Mesenchymal stem cell (in vitro differentiated cells and primary cell): ENCODE measurements around the gene GOLGA3.
A peak's percentile ranks its signal among the peaks of the same experiment; 100 is the strongest.
"Not testable (repeated sequence)": the region's sequence is repeated elsewhere in the genome, so short reads cannot be mapped to it uniquely, and the experiment has no call there.

ENCODE experiments used
- DNase-seq: peaks from one replicate; pipeline ENCODE4 v3.0.0-alpha.2; 2013
- H2AFZ ChIP-seq: one replicate; pipeline ENCODE4 v1.6.1; 2013; ENCODE audit warnings: low read depth, mild to moderate bottlenecking, control low read depth, inconsistent platforms, low read length, moderate library complexity
- H2AK5ac ChIP-seq: 2 replicates; pipeline ENCODE4 v1.6.1; 2013; ENCODE audit warnings: low read length, moderate library complexity, mild to moderate bottlenecking, inconsistent platforms; ENCODE audit not compliant: severe bottlenecking
- H2BK120ac ChIP-seq: one replicate; pipeline ENCODE4 v1.6.1; 2013; ENCODE audit warnings: low read depth, mild to moderate bottlenecking, inconsistent platforms, low read length, moderate library complexity
- H2BK12ac ChIP-seq, 2 experiments: one replicate each; pipeline ENCODE4 v1.6.1; 2013; ENCODE audit warnings: inconsistent platforms in 2 of 2, low read length in 2 of 2, mild to moderate bottlenecking in 2 of 2, moderate library complexity in 2 of 2, control low read depth in 1 of 2
- H2BK15ac ChIP-seq: one replicate; pipeline ENCODE4 v1.6.1; 2013; ENCODE audit warnings: mild to moderate bottlenecking, low read depth, inconsistent platforms; ENCODE audit not compliant: poor library complexity, severe bottlenecking
- H2BK5ac ChIP-seq: 2 replicates; pipeline ENCODE4 v1.6.1; 2013; ENCODE audit warnings: low read depth, mild to moderate bottlenecking, low read length, control low read depth, inconsistent platforms; ENCODE audit not compliant: poor library complexity, severe bottlenecking
- H3K14ac ChIP-seq, 2 experiments: one replicate each; pipeline ENCODE4 v1.6.1; 2013; ENCODE audit warnings: inconsistent platforms in 2 of 2, low read length in 2 of 2, control low read depth in 1 of 2, mild to moderate bottlenecking in 1 of 2, moderate library complexity in 1 of 2
- H3K18ac ChIP-seq, 2 experiments: one replicate each; pipeline ENCODE4 v1.6.1; 2013; ENCODE audit warnings: inconsistent platforms in 2 of 2, low read length in 2 of 2, control low read depth in 1 of 2, low read depth in 1 of 2, mild to moderate bottlenecking in 1 of 2
- H3K23ac ChIP-seq, 2 experiments: one replicate each; pipeline ENCODE4 v1.6.1; 2013; ENCODE audit warnings: inconsistent platforms in 2 of 2, low read length in 2 of 2, mild to moderate bottlenecking in 2 of 2, moderate library complexity in 2 of 2, control low read depth in 1 of 2
- H3K27ac ChIP-seq: 2 replicates; pipeline ENCODE4 v1.5.1; 2013; ENCODE audit warnings: mild to moderate bottlenecking, moderate library complexity, low read length, control low read depth, inconsistent platforms; ENCODE audit not compliant: poor library complexity, severe bottlenecking
- H3K27me3 ChIP-seq, 2 experiments: 2 replicates each; pipeline versions ENCODE4 v1.6.1 to v1.7.0; 2013; ENCODE audit warnings: low read length in 2 of 2, mild to moderate bottlenecking in 2 of 2, moderate library complexity in 2 of 2, control low read depth in 1 of 2, inconsistent platforms in 1 of 2; ENCODE audit not compliant: control insufficient read depth in 1 of 2, insufficient read depth in 1 of 2
- H3K36me3 ChIP-seq, 2 experiments: 2 replicates each; pipeline versions ENCODE4 v1.6.1 to v1.7.0; 2013; ENCODE audit warnings: low read length in 2 of 2, control low read depth in 1 of 2, inconsistent platforms in 1 of 2, low read depth in 1 of 2, mild to moderate bottlenecking in 1 of 2; ENCODE audit not compliant: insufficient read depth in 2 of 2, control insufficient read depth in 1 of 2
- H3K4ac ChIP-seq, 2 experiments: one replicate each; pipeline ENCODE4 v1.6.1; 2013; ENCODE audit warnings: inconsistent platforms in 2 of 2, low read length in 2 of 2, mild to moderate bottlenecking in 2 of 2, moderate library complexity in 2 of 2, control low read depth in 1 of 2, low read depth in 1 of 2
- H3K4me1 ChIP-seq: 2 replicates; pipeline ENCODE4 v1.6.1; 2013; ENCODE audit warnings: low read depth, low read length, control low read depth; ENCODE audit not compliant: control insufficient read depth, insufficient read depth
- H3K4me2 ChIP-seq: 2 replicates; pipeline ENCODE4 v1.6.1; 2013; ENCODE audit warnings: low read length, mild to moderate bottlenecking, inconsistent platforms; ENCODE audit not compliant: poor library complexity, severe bottlenecking
- H3K4me3 ChIP-seq, 2 experiments: 2 replicates each; pipeline versions ENCODE4 v1.5.1 to v1.7.0; 2013; ENCODE audit warnings: low read length in 2 of 2, mild to moderate bottlenecking in 2 of 2, control low read depth in 1 of 2, low read depth in 1 of 2; ENCODE audit not compliant: insufficient read depth in 1 of 2
- H3K79me1 ChIP-seq: replicated peaks from 2 replicates; pipeline ENCODE4 v1.6.1; 2013; ENCODE audit warnings: mild to moderate bottlenecking, control low read depth, low read length, inconsistent platforms; ENCODE audit not compliant: poor library complexity, severe bottlenecking
- H3K9ac ChIP-seq: 2 replicates; pipeline ENCODE4 v1.7.0; 2013; ENCODE audit warnings: mild to moderate bottlenecking, low read length, moderate library complexity
- H3K9me3 ChIP-seq: 2 replicates; pipeline ENCODE4 v1.7.0; 2013; ENCODE audit warnings: mild to moderate bottlenecking, low read length; ENCODE audit not compliant: control insufficient read depth
- H4K8ac ChIP-seq: one replicate; pipeline ENCODE4 v1.6.1; 2013; ENCODE audit warnings: inconsistent platforms, mild to moderate bottlenecking, low read length, moderate library complexity
- H4K91ac ChIP-seq: one replicate; pipeline ENCODE4 v1.6.1; 2013; ENCODE audit warnings: mild to moderate bottlenecking, low read length, inconsistent platforms
- WGBS: methylation state at CpG from one replicate; pipeline ENCODE4 v1.1.7; 2013; ENCODE audit warnings: mixed read lengths; 5-methylcytosine and 5-hydroxymethylcytosine counted together

GOLGA3 gene

GRCh38 chr12:132754160-132754932, 74.3 kb downstream of the GOLGA3 start:
- H2AK5ac ChIP-seq, result no peak overlapping the region
- H3K18ac ChIP-seq, result no peak overlapping the region
- no peaks in the 10 kb centered on the region for H3K27me3 ChIP-seq
- no peak overlapping the region for H3K4me2 ChIP-seq
- no peak overlapping the region for H2BK15ac ChIP-seq
- H3K9me3 ChIP-seq, result no peaks in the 10 kb centered on the region
- H3K27ac ChIP-seq, result no peak overlapping the region
- 93% methylated on average over 13 of the region's 14 CpGs for WGBS
- no peak overlapping the region for H2BK120ac ChIP-seq
- no peak overlapping the region for H4K91ac ChIP-seq
- H3K4ac ChIP-seq, result no peak overlapping the region
- peaks cover 67 to 76% of the 10 kb centered on the region in 2 experiments for H3K36me3 ChIP-seq
- H3K9ac ChIP-seq, result no peak overlapping the region
- no peak overlapping the region for H3K4me3 ChIP-seq
- no peak overlapping the region for H4K8ac ChIP-seq
- H3K4me1 ChIP-seq, result peaks cover 6% of the 10 kb centered on the region
- no peak overlapping the region for H2BK5ac ChIP-seq
- no peak for DNase-seq
- H2BK12ac ChIP-seq, result no peak overlapping the region
- H2AFZ ChIP-seq, result no peak overlapping the region
- no peak overlapping the region for H3K23ac ChIP-seq
- H3K79me1 ChIP-seq, result peaks cover 8% of the 10 kb centered on the region
- no peak overlapping the region for H3K14ac ChIP-seq

DNA sequence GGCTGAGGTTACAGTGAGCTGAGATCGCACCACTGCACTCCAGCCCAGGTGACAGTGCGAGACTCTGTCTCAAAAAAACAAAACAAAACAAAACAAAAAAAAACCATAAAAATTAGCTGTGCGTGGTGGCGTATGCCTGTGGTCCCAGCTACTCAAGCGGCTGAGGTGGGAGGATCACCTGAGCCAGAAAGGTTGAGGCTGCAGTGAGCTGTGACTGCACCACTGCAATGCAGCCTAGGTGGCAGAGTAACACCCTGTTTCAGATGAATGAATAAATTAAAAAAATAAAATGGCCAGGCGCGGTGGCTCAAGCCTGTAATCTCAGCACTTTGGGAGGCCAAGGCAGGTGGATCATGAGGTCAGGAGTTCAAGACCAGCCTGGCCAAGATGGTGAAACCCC, 75.0 kb downstream of the GOLGA3 start:
- not testable (repeated sequence) for H3K4me2 ChIP-seq, H2BK12ac ChIP-seq, H3K9ac ChIP-seq, H3K4ac ChIP-seq, H3K27me3 ChIP-seq, H3K9me3 ChIP-seq, H3K18ac ChIP-seq, H2BK120ac ChIP-seq, H2AFZ ChIP-seq, H3K23ac ChIP-seq, H2AK5ac ChIP-seq, H2BK5ac ChIP-seq, H2BK15ac ChIP-seq, H3K27ac ChIP-seq, H4K8ac ChIP-seq, H3K14ac ChIP-seq, H4K91ac ChIP-seq, DNase-seq, H3K4me3 ChIP-seq, H3K4me1 ChIP-seq
- Histone ChIP-seq H3K79me1 (peaks cover 11% of the 10 kb centered on the region), H3K36me3 (peaks cover 71 to 78% of the 10 kb centered on the region in 2 experiments)
- WGBS, result over 99% methylated on average over 7 of the region's 7 CpGs

- no peak overlapping the region for H2BK5ac ChIP-seq
- DNase-seq, result no peak
- 93% methylated on average over 10 of the region's 10 CpGs for WGBS
Measured at GRCh38 chr12:132748319-132748718, 80.3 kb downstream of the GOLGA3 start.

DNA sequence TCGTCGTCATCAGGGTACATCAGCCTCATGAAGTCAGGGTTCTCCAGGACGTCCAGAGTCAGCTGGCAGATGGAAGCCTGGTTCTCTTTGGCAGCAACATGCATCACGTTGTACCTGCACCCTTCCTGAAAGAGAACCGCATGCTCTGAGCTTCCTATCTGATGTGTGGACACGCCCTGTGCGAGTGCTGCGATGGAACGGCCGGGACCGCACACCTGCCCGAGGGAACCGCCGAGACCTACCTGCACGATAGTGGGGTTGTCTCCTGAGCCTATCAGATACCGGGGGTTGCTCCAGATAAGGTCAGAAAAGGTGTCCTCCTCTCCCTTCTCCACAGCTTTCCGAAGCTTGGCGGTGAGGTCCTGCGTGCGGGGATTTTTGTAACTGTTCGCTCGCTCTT, 80.8 kb downstream of the GOLGA3 start:
- H3K27ac ChIP-seq, result no peak overlapping the region
- no peak overlapping the region for H2AK5ac ChIP-seq
- H2AFZ ChIP-seq, result no peak overlapping the region
- peaks cover 85 to 92% of the 10 kb centered on the region in 2 experiments for H3K36me3 ChIP-seq
- 98% methylated on average over 22 of the region's 22 CpGs for WGBS
- H3K18ac ChIP-seq, result no peak overlapping the region
- H4K91ac ChIP-seq, result no peak overlapping the region
- H2BK15ac ChIP-seq, result no peak overlapping the region
- peak overlapping the region in 1 of 2 experiments; percentile 21 for H2BK12ac ChIP-seq
- H3K9me3 ChIP-seq, result no peaks in the 10 kb centered on the region
- DNase-seq, result no peak
- no peaks in the 10 kb centered on the region for H3K27me3 ChIP-seq
- H3K14ac ChIP-seq, result no peak overlapping the region
- no peak overlapping the region for H2BK5ac ChIP-seq
- no peak overlapping the region for H4K8ac ChIP-seq
- H3K9ac ChIP-seq, result no peak overlapping the region
- H2BK120ac ChIP-seq, result no peak overlapping the region
- H3K79me1 ChIP-seq, result peaks cover 24% of the 10 kb centered on the region
- peaks cover 2% of the 10 kb centered on the region for H3K4me1 ChIP-seq
- H3K4ac ChIP-seq, result no peak overlapping the region
- H3K4me3 ChIP-seq, result no peak overlapping the region
- H3K23ac ChIP-seq, result no peak overlapping the region
- no peak overlapping the region for H3K4me2 ChIP-seq

More at GRCh38 chr12:132748319-132748718, 80.3 kb downstream of the GOLGA3 start:
- H3K23ac ChIP-seq, result no peak overlapping the region
- no peaks in the 10 kb centered on the region for H3K27me3 ChIP-seq
- H4K8ac ChIP-seq, result no peak overlapping the region
- H3K79me1 ChIP-seq, result peaks cover 26% of the 10 kb centered on the region
- H3K9ac ChIP-seq, result no peak overlapping the region
- no peak overlapping the region for H3K27ac ChIP-seq
- no peak overlapping the region for H2AK5ac ChIP-seq
- no peak overlapping the region for H2BK120ac ChIP-seq
- no peak overlapping the region for H3K4me3 ChIP-seq
- no peak overlapping the region for H3K4me2 ChIP-seq
- H4K91ac ChIP-seq, result no peak overlapping the region
- H2AFZ ChIP-seq, result no peak overlapping the region
- H3K4me1 ChIP-seq, result peaks cover 2% of the 10 kb centered on the region
- no peak overlapping the region for H3K4ac ChIP-seq
- no peak overlapping the region for H3K18ac ChIP-seq
- no peaks in the 10 kb centered on the region for H3K9me3 ChIP-seq
- H2BK15ac ChIP-seq, result no peak overlapping the region
- H3K14ac ChIP-seq, result no peak overlapping the region
- peaks cover 89 to 93% of the 10 kb centered on the region in 2 experiments for H3K36me3 ChIP-seq
- no peak overlapping the region for H2BK12ac ChIP-seq
